Measurements from ENCODE around the gene DNAJC15. TPM values are rescaled to one million over a fixed set of nuclear protein-coding genes. Genes with fewer than 3 reads are reported as not detected.

DNAJC15 gene
- total RNA-seq, 1 experiment from 2014 or later: 72.2 TPM

GRCh38 chr13:43133792-43134191, 110.4 kb downstream of the DNAJC15 start:
- Mint-ChIP-seq H3K9me3 (ENCODE audit: unreplicated experiment) (no peaks in the 10 kb centered on the region), H3K27me3 (ENCODE audit: insufficient read depth, unreplicated experiment) (no peaks in the 10 kb centered on the region), H3K4me3 (ENCODE audit: unreplicated experiment) (no peak overlapping the region), H3K36me3 (ENCODE audit: insufficient read depth, unreplicated experiment) (no peaks in the 10 kb centered on the region), H3K27ac (ENCODE audit: unreplicated experiment) (peak overlapping the region; percentile 13), H3K4me1 (ENCODE audit: low read depth, unreplicated experiment) (peaks cover 14% of the 10 kb centered on the region)
- Histone ChIP-seq H3K36me3 (ENCODE audit: control insufficient read depth, insufficient read depth, low read length) (no peaks in the 10 kb centered on the region), H3K4me1 (peaks cover 14% of the 10 kb centered on the region), H3K4me3 (ENCODE audit: low read depth, low read length) (no peak overlapping the region), H3K27me3 (replicated peaks; ENCODE audit: control insufficient read depth, insufficient read depth, low read length) (no peaks in the 10 kb centered on the region), H3K9me3 (no peaks in the 10 kb centered on the region)
- no peak for TF ChIP-seq CTCF (IDR thresholded peaks at IDR 0.05; ENCODE audit: insufficient read depth in 1 of 2, low read depth in 1 of 2, low read length in 1 of 2, severe bottlenecking in 1 of 2, unreplicated experiment in 1 of 2)
- DNase-seq: peak in 1 of 2 experiments; percentile 29
- no TSS peak for BruUV-seq (replicated peaks)
- ChIA-PET POLR2A (no interaction called here), CTCF (interaction anchor here (1.2 kb wide), 1 partner anchor 671 kb away, joined by 4 read pairs; no protein-coding TSS in a partner anchor)
- intact Hi-C loops (cut with micrococcal nuclease; ENCODE audit: unreplicated experiment): loop anchor here (2.0 to 10.0 kb wide), 6 partner anchors 21 to 671 kb away; no protein-coding TSS in a partner anchor

GRCh38 chr13:43134868-43135267, 111.5 kb downstream of the DNAJC15 start:
- H3K27me3 ChIP-seq (replicated peaks; ENCODE audit: control insufficient read depth, insufficient read depth, low read length): no peaks in the 10 kb centered on the region
- DNase-seq: no peak
- no peaks in the 10 kb centered on the region for H3K9me3 ChIP-seq
- ChIA-PET CTCF (interaction anchor here (1.2 kb wide), 1 partner anchor 670 kb away, joined by 4 read pairs; no protein-coding TSS in a partner anchor), POLR2A (no interaction called here)
- Mint-ChIP-seq H3K36me3 (ENCODE audit: insufficient read depth, unreplicated experiment) (no peaks in the 10 kb centered on the region), H3K27ac (ENCODE audit: unreplicated experiment) (no peak overlapping the region), H3K4me3 (ENCODE audit: unreplicated experiment) (no peak overlapping the region), H3K4me1 (ENCODE audit: low read depth, unreplicated experiment) (peaks cover 14% of the 10 kb centered on the region), H3K27me3 (ENCODE audit: insufficient read depth, unreplicated experiment) (no peaks in the 10 kb centered on the region), H3K9me3 (ENCODE audit: unreplicated experiment) (no peaks in the 10 kb centered on the region)
- TF ChIP-seq CTCF (IDR thresholded peaks at IDR 0.05; ENCODE audit: insufficient read depth in 1 of 2, low read depth in 1 of 2, low read length in 1 of 2, severe bottlenecking in 1 of 2, unreplicated experiment in 1 of 2): no peak
- no TSS peak for BruUV-seq (replicated peaks)
- no peak overlapping the region for H3K4me3 ChIP-seq (ENCODE audit: low read depth, low read length)
- peaks cover 14% of the 10 kb centered on the region for H3K4me1 ChIP-seq
- H3K36me3 ChIP-seq (ENCODE audit: control insufficient read depth, insufficient read depth, low read length): no peaks in the 10 kb centered on the region
- intact Hi-C loops (cut with micrococcal nuclease; ENCODE audit: unreplicated experiment): loop anchor here (10.0 kb wide), 1 partner anchor 670 kb away; no protein-coding TSS in a partner anchor

- Mint-ChIP-seq H3K27me3 (ENCODE audit: insufficient read depth, unreplicated experiment) (no peaks in the 10 kb centered on the region), H3K27ac (ENCODE audit: unreplicated experiment) (no peak overlapping the region), H3K9me3 (ENCODE audit: unreplicated experiment) (no peaks in the 10 kb centered on the region), H3K4me3 (ENCODE audit: unreplicated experiment) (no peak overlapping the region), H3K36me3 (ENCODE audit: insufficient read depth, unreplicated experiment) (no peaks in the 10 kb centered on the region), H3K4me1 (ENCODE audit: low read depth, unreplicated experiment) (peaks cover 14% of the 10 kb centered on the region)
- Histone ChIP-seq H3K4me1 (peaks cover 14% of the 10 kb centered on the region), H3K4me3 (ENCODE audit: low read depth, low read length) (no peak overlapping the region), H3K27me3 (replicated peaks; ENCODE audit: control insufficient read depth, insufficient read depth, low read length) (no peaks in the 10 kb centered on the region), H3K36me3 (ENCODE audit: control insufficient read depth, insufficient read depth, low read length) (no peaks in the 10 kb centered on the region), H3K9me3 (no peaks in the 10 kb centered on the region)
- no peak for TF ChIP-seq CTCF (IDR thresholded peaks at IDR 0.05; ENCODE audit: insufficient read depth in 1 of 2, low read depth in 1 of 2, low read length in 1 of 2, severe bottlenecking in 1 of 2, unreplicated experiment in 1 of 2)
- ChIA-PET CTCF (no interaction called here), POLR2A (no interaction called here)
- no TSS peak for BruUV-seq (replicated peaks)
- intact Hi-C loops (cut with micrococcal nuclease; ENCODE audit: unreplicated experiment): loop anchor here (10.0 kb wide), 1 partner anchor 669 kb away; no protein-coding TSS in a partner anchor
- DNase-seq: no peak
These were observed 112.1 kb downstream of the DNAJC15 start for GRCh38 chr13:43135516-43135915.

All from Caco-2 (cell line).